Natural killer cell (primary cell): ENCODE measurements around the gene CLPTM1L. TPM values are rescaled to one million over a fixed set of nuclear protein-coding genes. Genes with fewer than 3 reads are reported as not detected.

Experiments
- ATAC-seq, 3 donors: fragments of 150-1000 bp in 2 of 3; fragments of 200-7000 bp in 1 of 3; cut with Tn5 transposase; 1 replicate in 1 of 3; 2 replicates in 2 of 3; pipeline ENCODE4 v1.10.0; 2021; ENCODE audit warnings: mild to moderate bottlenecking in 2 of 3, moderate library complexity in 2 of 3
- DNase-seq, 2 donors: peaks; one replicate each; pipeline versions ENCODE4 v3.0.0 to v3.0.0-alpha.2; 2013 to 2021; ENCODE audit warnings: mixed read lengths in 1 of 2
- H3K27ac ChIP-seq: one replicate; pipeline ENCODE4 v1.5.1; 2013; ENCODE audit warnings: mild to moderate bottlenecking, low read length
- H3K27me3 ChIP-seq: one replicate; pipeline ENCODE4 v1.6.1; 2013; ENCODE audit warnings: low read length; ENCODE audit not compliant: control insufficient read depth, insufficient read depth
- H3K36me3 ChIP-seq: one replicate; pipeline ENCODE4 v1.6.1; 2013; ENCODE audit warnings: low read length; ENCODE audit not compliant: control insufficient read depth, insufficient read depth
- H3K4me1 ChIP-seq: one replicate; pipeline ENCODE4 v1.6.1; 2013; ENCODE audit warnings: low read length; ENCODE audit not compliant: control insufficient read depth, insufficient read depth
- H3K4me3 ChIP-seq: one replicate; pipeline ENCODE4 v1.5.1; 2013; ENCODE audit warnings: low read length
- H3K9me3 ChIP-seq: one replicate; pipeline ENCODE4 v1.6.1; 2013; ENCODE audit warnings: low read length; ENCODE audit not compliant: control insufficient read depth, insufficient read depth
- H3K27ac Mint-ChIP-seq, 2 donors: one replicate each; pipeline ENCODE4 v1.8.0; 2022; ENCODE audit warnings: mild to moderate bottlenecking in 2 of 2, mixed read lengths in 2 of 2, moderate library complexity in 1 of 2
- H3K27me3 Mint-ChIP-seq, 2 donors: one replicate each; pipeline ENCODE4 v1.8.0; 2022; ENCODE audit warnings: low read depth in 2 of 2, mixed read lengths in 2 of 2
- H3K36me3 Mint-ChIP-seq: one replicate; pipeline ENCODE4 v1.8.0; 2022; ENCODE audit warnings: mixed read lengths
- H3K4me1 Mint-ChIP-seq, 2 donors: one replicate each; pipeline ENCODE4 v1.8.0; 2022; ENCODE audit warnings: mixed read lengths in 2 of 2
- H3K4me3 Mint-ChIP-seq: one replicate; pipeline ENCODE4 v1.8.0; 2022; ENCODE audit warnings: mild to moderate bottlenecking, moderate library complexity, mixed read lengths
- H3K9me3 Mint-ChIP-seq, 2 donors: one replicate each; pipeline ENCODE4 v1.8.0; 2022; ENCODE audit warnings: mixed read lengths in 2 of 2
- WGBS: methylation state at CpG from one replicate; pipeline ENCODE4 v1.1.7; 2013; ENCODE audit warnings: missing lambda C conversion rate; ENCODE audit not compliant: insufficient coverage; 5-methylcytosine and 5-hydroxymethylcytosine counted together
- intact Hi-C: fragments of 100-400 bp; cut with micrococcal nuclease; formaldehyde crosslinking; loops from one replicate; pipeline ENCODE4 v1.14.2; 2022
- total RNA-seq, 4 donors: library from RNA; stranded (reverse); fragments of 120-200 nt in 1 of 4; gene quantifications; one replicate each; pipeline versions ENCODE4 v1.2.3 to v1.2.4, GENCODE V29; 2013 to 2022
- TF ChIP-seq, protein P1 (sequence below): fragments of 200-600 bp; IDR thresholded peaks from one replicate; pipeline ENCODE4 v1.8.0; 2022; ENCODE audit warnings: antibody characterized with exemption

Gene CLPTM1L
- total RNA-seq, 3 donors from 2014 or later (not counting 1 experiment from before 2014, with no cell fraction given): 67.1 to 105 (median 97.5) TPM

GRCh38 chr5:1336749-1337488 is 8.0 kb downstream of the CLPTM1L start:
- TF ChIP-seq, protein P1, sequence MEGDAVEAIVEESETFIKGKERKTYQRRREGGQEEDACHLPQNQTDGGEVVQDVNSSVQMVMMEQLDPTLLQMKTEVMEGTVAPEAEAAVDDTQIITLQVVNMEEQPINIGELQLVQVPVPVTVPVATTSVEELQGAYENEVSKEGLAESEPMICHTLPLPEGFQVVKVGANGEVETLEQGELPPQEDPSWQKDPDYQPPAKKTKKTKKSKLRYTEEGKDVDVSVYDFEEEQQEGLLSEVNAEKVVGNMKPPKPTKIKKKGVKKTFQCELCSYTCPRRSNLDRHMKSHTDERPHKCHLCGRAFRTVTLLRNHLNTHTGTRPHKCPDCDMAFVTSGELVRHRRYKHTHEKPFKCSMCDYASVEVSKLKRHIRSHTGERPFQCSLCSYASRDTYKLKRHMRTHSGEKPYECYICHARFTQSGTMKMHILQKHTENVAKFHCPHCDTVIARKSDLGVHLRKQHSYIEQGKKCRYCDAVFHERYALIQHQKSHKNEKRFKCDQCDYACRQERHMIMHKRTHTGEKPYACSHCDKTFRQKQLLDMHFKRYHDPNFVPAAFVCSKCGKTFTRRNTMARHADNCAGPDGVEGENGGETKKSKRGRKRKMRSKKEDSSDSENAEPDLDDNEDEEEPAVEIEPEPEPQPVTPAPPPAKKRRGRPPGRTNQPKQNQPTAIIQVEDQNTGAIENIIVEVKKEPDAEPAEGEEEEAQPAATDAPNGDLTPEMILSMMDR: no peak
- Mint-ChIP-seq H3K9me3 (no peaks in the 10 kb centered on the region), H3K4me3 (no peak overlapping the region), H3K27me3 (no peaks in the 10 kb centered on the region), H3K4me1 (peaks cover 14 to 17% of the 10 kb centered on the region in 2 donors), H3K27ac (no peak overlapping the region), H3K36me3 (no peaks in the 10 kb centered on the region)
- Histone ChIP-seq H3K27me3 (no peaks in the 10 kb centered on the region), H3K4me1 (no peaks in the 10 kb centered on the region), H3K4me3 (no peak overlapping the region), H3K36me3 (peaks cover 91% of the 10 kb centered on the region), H3K27ac (no peak overlapping the region), H3K9me3 (no peaks in the 10 kb centered on the region)
- WGBS: 92% methylated on average over 22 of the region's 22 CpGs
- intact Hi-C loops: no loop called here
- DNase-seq (no peak), ATAC-seq (no peak)

DNA sequence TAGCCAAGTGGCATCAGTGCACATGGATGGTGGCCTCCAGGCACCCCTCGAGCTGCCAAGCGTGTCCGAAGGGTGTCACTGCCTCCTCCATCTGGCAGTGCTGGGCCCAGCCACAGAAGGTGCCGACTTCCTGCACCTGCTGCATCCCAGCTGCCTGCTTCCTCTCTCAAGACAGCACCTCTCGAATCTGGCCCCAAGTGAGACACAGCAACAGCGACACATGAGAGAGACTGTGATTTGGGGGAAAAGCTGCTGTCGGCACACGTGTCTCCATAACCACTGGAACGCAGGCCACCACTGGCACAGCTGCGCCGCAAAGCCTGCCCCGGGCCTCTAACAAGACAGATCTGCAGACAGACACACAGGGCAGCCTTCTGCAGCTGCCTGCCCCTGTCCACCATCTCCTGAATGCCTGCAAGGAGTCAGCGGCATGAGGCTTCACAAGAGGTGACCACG is 8.8 kb downstream of the CLPTM1L start:
- Mint-ChIP-seq H3K27ac (no peak overlapping the region), H3K4me1 (peaks cover 12 to 14% of the 10 kb centered on the region in 2 donors), H3K27me3 (no peaks in the 10 kb centered on the region), H3K4me3 (no peak overlapping the region), H3K36me3 (no peaks in the 10 kb centered on the region), H3K9me3 (no peaks in the 10 kb centered on the region)
- no peak overlapping the region for H3K4me3 ChIP-seq
- intact Hi-C loops: no loop called here
- no peaks in the 10 kb centered on the region for H3K27me3 ChIP-seq
- no peak for DNase-seq
- H3K36me3 ChIP-seq: peaks cover 91% of the 10 kb centered on the region
- TF ChIP-seq, protein P1: no peak
- no peaks in the 10 kb centered on the region for H3K4me1 ChIP-seq
- no peaks in the 10 kb centered on the region for H3K9me3 ChIP-seq
- 87% methylated on average over 14 of the region's 14 CpGs for WGBS
- no peak for ATAC-seq
- no peak overlapping the region for H3K27ac ChIP-seq

GRCh38 chr5:1335540-1336095 is 9.3 kb downstream of the CLPTM1L start:
- no peak for ATAC-seq
- intact Hi-C loops: no loop called here

More at GRCh38 chr5:1335540-1336095, 9.3 kb downstream of the CLPTM1L start:
- no peak overlapping the region for H3K4me3 Mint-ChIP-seq
- Histone ChIP-seq H3K27me3 (no peaks in the 10 kb centered on the region), H3K4me3 (no peak overlapping the region), H3K27ac (no peak overlapping the region), H3K36me3 (peaks cover 92% of the 10 kb centered on the region), H3K4me1 (no peaks in the 10 kb centered on the region), H3K9me3 (no peaks in the 10 kb centered on the region)
- H3K9me3 Mint-ChIP-seq: no peaks in the 10 kb centered on the region
- H3K27ac Mint-ChIP-seq: no peak overlapping the region
- H3K27me3 Mint-ChIP-seq: no peaks in the 10 kb centered on the region
- peaks cover 8 to 14% of the 10 kb centered on the region in 2 donors for H3K4me1 Mint-ChIP-seq
- TF ChIP-seq, protein P1: no peak
- H3K36me3 Mint-ChIP-seq: no peaks in the 10 kb centered on the region
- DNase-seq: no peak
- 83% methylated on average over 19 of the region's 19 CpGs for whole genome bisulfite sequencing
